Gastroesophageal sphincter (tissue), 3 donors: ENCODE data around the gene PLCH1.

Experiments used
- POLR2A ChIP-seq, 2 donors: fragments of 450-650 bp; IDR thresholded peaks; one replicate each; pipeline ENCODE4 v1.6.1; 2017; ENCODE audit warnings: antibody characterized with exemption in 2 of 2, mild to moderate bottlenecking in 2 of 2, moderate library complexity in 1 of 2
- POLR2AphosphoS5 ChIP-seq: sonication (generic); formaldehyde crosslinking; IDR thresholded peaks from one replicate; pipeline ENCODE4 v1.6.1; 2017; ENCODE audit warnings: antibody characterized with exemption
- TF ChIP-seq, protein P1 (sequence below), 4 experiments: fragments of 200-600 bp in 2 of 4; fragments of 450-650 bp in 2 of 4; sonication (generic) in 1 of 4; IDR thresholded peaks; one replicate each; pipeline ENCODE4 v1.5.1; 2017 to 2019; ENCODE audit warnings: antibody characterized with exemption in 4 of 4, mild to moderate bottlenecking in 2 of 4, moderate library complexity in 2 of 4

DNA sequence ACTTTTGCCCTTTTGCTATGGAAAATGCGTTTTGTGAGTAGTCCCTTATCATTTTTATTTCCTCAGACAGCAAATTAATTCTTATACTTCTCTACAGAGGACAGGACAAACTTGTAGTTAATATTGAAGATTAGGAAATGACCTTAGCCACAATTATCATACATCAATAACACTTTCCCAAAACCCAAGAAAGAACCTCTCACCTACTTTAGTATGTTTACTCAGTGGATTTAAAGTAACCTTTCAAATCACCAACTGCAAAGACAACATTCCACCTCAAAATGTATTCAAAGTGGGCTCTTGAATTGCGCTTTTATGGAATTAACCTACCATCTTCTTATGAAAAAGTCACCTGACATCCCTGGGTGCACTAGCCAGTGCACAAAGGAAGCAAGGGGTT, 107.3 kb downstream of the PLCH1 start:
- TF ChIP-seq POLR2A (IDR thresholded peaks at IDR 0.05) (no peak), POLR2AphosphoS5 (no peak)
- TF ChIP-seq, protein P1, sequence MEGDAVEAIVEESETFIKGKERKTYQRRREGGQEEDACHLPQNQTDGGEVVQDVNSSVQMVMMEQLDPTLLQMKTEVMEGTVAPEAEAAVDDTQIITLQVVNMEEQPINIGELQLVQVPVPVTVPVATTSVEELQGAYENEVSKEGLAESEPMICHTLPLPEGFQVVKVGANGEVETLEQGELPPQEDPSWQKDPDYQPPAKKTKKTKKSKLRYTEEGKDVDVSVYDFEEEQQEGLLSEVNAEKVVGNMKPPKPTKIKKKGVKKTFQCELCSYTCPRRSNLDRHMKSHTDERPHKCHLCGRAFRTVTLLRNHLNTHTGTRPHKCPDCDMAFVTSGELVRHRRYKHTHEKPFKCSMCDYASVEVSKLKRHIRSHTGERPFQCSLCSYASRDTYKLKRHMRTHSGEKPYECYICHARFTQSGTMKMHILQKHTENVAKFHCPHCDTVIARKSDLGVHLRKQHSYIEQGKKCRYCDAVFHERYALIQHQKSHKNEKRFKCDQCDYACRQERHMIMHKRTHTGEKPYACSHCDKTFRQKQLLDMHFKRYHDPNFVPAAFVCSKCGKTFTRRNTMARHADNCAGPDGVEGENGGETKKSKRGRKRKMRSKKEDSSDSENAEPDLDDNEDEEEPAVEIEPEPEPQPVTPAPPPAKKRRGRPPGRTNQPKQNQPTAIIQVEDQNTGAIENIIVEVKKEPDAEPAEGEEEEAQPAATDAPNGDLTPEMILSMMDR (IDR thresholded peaks at IDR 0.05): no peak
